KOPT-K1 (cell line): ENCODE results near the gene GPLD1.
"Not testable (repeated sequence)": the region's sequence is repeated elsewhere in the genome, so short reads cannot be mapped to it uniquely, and the experiment has no call there.

ENCODE experiments used
- H3K27ac ChIP-seq: fragments of 200-600 bp; sonication (generic); 2 replicates; pipeline ENCODE4 v1.5.1; 2016; ENCODE audit warnings: antibody characterized with exemption, mild to moderate bottlenecking, low read depth, low read length; ENCODE audit not compliant: poor library complexity, severe bottlenecking
- H3K36me3 ChIP-seq: fragments of 200-600 bp; sonication (generic); 2 replicates; pipeline ENCODE4 v1.5.1; 2017; ENCODE audit warnings: antibody characterized with exemption, mild to moderate bottlenecking, low read length, moderate library complexity; ENCODE audit not compliant: insufficient read depth
- H3K9me3 ChIP-seq: fragments of 200-600 bp; sonication (generic); 2 replicates; pipeline ENCODE4 v1.5.1; 2017; ENCODE audit warnings: antibody characterized with exemption, low read length, mild to moderate bottlenecking; ENCODE audit not compliant: insufficient read depth, poor library complexity, severe bottlenecking

GPLD1 gene

GRCh38 chr6:24396824-24397223 is 92.6 kb downstream of the GPLD1 start:
- Histone ChIP-seq H3K9me3 (peaks cover 13% of the 10 kb centered on the region), H3K27ac (no peak overlapping the region), H3K36me3 (no peaks in the 10 kb centered on the region)

DNA sequence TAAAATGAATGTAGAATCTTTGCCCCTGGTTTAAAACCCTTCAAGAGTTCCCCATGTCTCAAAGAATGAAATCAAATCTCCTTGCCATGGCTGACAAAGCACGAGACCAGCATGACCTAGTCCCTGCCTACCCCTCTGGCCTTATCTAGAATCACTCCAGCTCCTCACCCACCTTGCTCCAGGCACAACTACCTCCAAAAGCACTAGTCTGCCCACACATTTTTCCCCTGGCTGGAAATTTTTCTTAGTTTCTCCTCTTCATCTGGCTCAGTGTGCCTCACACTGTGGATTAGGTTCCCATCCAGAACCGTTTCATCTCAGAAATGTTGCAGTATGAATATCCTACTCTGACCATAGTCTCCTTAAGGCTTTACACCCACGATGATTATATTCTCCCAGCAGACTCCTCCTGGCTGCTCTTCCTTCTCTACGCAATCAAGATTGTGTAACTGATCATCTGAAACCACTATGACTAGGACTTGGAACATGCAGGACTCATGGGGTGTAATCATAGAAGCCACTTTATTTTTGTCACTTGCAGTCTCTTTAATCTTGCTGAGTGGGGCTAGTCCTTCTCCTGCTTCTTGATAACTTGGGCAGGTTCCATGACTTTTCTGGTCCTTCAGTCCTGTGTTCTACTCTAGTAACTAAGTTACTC is 94.5 kb downstream of the GPLD1 start:
- Histone ChIP-seq H3K27ac (no peak overlapping the region), H3K9me3 (peaks cover 13% of the 10 kb centered on the region), H3K36me3 (no peaks in the 10 kb centered on the region)

- Histone ChIP-seq H3K27ac (no peak overlapping the region), H3K9me3 (peaks cover 13% of the 10 kb centered on the region), H3K36me3 (no peaks in the 10 kb centered on the region)
Observed at GRCh38 chr6:24394061-24394779, 95.2 kb downstream of the GPLD1 start.

- Histone ChIP-seq H3K27ac (no peak overlapping the region), H3K36me3 (no peaks in the 10 kb centered on the region), H3K9me3 (peaks cover 11% of the 10 kb centered on the region)
Observed at GRCh38 chr6:24391756-24392405, 97.5 kb downstream of the GPLD1 start.

DNA sequence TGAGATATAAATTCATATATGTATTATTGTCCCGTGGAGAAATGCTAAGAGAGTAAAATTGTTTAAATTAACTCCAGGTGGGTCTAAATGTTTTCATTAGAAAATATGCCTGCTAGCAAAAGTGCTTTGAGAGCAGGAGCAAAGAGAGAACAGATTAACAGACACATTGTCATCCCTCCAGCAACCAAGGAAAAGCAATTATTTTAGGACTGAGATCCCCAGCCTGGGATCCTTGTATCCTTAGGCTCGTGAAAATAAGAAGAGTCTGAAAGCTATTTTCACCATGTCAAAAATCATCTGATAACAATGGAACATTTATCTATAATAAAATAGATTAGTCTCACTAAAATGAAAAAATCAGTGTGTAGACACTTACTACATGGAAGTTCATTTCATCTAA is 98.2 kb downstream of the GPLD1 start:
- peaks cover 4% of the 10 kb centered on the region for H3K9me3 ChIP-seq
- H3K36me3 ChIP-seq, result no peaks in the 10 kb centered on the region
- H3K27ac ChIP-seq, result no peak overlapping the region

- Histone ChIP-seq H3K36me3 (no peaks in the 10 kb centered on the region), H3K9me3 (no peaks in the 10 kb centered on the region), H3K27ac (no peak overlapping the region)
Observed at GRCh38 chr6:24387818-24388217, 101.6 kb downstream of the GPLD1 start.

DNA sequence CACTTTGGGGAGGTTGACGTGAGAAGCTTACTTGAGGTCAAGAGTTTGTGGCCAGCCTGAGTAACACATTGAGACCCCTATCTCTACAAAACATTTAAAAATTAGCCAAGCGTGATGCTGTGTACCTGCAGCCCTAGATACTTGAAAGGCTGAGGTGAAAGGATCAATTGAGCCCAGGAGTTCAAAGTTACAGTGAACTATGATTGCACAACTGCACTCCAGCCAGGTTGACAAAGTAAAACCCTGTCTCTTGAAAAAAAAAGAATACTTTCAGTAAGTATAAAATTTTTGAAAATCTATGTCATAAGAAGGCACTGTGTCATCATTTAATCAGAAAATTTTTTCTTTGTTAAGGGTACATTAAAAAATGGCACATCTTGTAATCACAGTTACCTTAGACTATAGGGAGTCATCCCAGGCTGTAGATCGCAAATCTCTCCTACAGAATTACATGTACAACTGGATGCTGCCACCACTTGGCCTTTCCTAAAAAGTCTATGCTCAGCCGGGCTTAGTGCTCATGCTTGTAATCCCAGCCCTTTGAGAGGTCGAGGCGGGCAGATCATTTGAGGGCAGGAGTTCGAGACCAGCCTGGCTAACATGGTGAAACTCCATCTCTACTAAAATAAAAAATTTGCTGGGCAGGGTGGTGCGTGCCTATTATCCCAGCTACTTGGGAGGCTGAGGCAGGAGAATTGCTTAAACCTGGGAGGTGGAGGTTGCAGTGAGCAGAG is 103.7 kb downstream of the GPLD1 start:
- Histone ChIP-seq H3K36me3 (no peaks in the 10 kb centered on the region), H3K27ac (no peak overlapping the region), H3K9me3 (no peaks in the 10 kb centered on the region)

GRCh38 chr6:24384369-24385130 is 104.8 kb downstream of the GPLD1 start:
- H3K27ac ChIP-seq, H3K36me3 ChIP-seq: not testable (repeated sequence)

DNA sequence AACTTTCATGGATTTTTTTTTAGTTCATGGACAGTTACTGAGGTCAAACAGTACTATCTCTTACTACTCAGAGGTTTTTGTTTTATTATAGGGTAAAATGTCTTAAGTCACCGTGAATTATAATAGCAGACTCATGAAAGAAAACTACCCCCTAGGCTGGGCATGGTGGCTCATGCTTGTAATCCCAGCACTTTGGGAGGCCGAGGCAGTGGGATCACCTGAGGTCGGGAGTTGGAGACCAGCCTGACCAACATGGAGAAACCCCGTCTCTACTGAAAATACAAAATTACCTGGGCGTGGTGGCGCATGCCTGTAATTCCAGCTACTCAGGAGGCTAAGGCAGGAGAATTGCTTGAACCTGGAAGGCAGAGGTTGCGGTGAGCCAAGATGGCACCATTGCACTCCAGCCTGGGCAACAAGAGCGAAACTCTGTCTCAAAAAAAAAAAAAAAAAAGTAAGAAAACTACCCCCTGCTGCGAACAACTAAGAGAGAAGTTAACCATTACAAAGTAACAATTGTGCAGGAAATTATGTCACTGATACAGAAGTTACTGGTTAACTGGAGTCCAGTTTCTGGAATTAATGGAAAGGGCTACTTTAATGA is 106.4 kb downstream of the GPLD1 start:
- not testable (repeated sequence) for H3K9me3 ChIP-seq, H3K27ac ChIP-seq

More at GRCh38 chr6:24384369-24385130, 104.8 kb downstream of the GPLD1 start:
- not testable (repeated sequence) for H3K9me3 ChIP-seq

GRCh38 chr6:24382220-24382540 is 107.2 kb downstream of the GPLD1 start:
- no peak overlapping the region for H3K27ac ChIP-seq
- no peaks in the 10 kb centered on the region for H3K9me3 ChIP-seq
- H3K36me3 ChIP-seq, result no peaks in the 10 kb centered on the region

More for the DNA sequence above, 106.4 kb downstream of the GPLD1 start:
- H3K36me3 ChIP-seq, result not testable (repeated sequence)

DNA sequence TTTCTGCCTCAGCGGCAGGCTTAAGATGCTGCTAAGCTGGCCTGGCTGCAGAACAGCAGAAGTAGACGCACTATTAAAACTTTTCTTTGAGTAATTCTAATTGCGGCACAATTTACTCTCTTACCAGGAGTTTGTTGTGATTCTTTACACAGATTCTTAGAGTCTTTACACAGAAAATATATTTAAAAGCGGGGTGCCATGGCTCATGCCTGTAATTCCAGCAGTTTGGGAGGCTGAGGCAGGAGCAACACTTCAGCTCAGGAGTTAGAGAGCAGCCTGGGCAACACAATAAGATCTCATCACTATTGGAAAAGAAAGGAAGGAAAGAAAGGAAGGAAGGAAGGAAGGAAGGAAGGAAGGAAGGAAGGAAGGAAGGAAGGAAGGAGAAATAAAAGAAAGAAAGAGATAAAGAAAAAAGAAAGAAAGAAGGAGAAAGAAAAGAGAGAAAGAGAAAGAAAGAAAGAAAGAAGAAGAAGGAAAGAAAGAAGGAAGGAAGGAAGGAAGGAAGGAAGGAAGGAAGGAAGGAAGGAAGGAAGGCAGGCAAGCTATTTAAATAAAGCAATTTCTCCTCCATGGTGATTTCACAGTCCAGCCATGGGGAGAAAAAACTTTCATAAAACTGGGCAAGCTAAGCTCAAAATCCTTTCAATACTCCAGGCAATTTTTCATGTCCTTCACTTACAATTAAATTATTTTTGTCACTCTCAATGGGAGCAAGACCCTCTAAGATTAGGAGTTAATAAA is 107.7 kb downstream of the GPLD1 start:
- Histone ChIP-seq H3K36me3 (no peaks in the 10 kb centered on the region), H3K9me3 (no peaks in the 10 kb centered on the region), H3K27ac (no peak overlapping the region)

- Histone ChIP-seq H3K27ac (no peak overlapping the region), H3K36me3 (no peaks in the 10 kb centered on the region)
Observed at GRCh38 chr6:24378473-24379097, 110.8 kb downstream of the GPLD1 start.

More at GRCh38 chr6:24378473-24379097, 110.8 kb downstream of the GPLD1 start:
- H3K9me3 ChIP-seq, result no peaks in the 10 kb centered on the region
